Measurements from ENCODE around the gene PPP2R5E.
"Not testable (repeated sequence)": the region's sequence is repeated elsewhere in the genome, so short reads cannot be mapped to it uniquely, and the experiment has no call there.

Gene PPP2R5E

DNA sequence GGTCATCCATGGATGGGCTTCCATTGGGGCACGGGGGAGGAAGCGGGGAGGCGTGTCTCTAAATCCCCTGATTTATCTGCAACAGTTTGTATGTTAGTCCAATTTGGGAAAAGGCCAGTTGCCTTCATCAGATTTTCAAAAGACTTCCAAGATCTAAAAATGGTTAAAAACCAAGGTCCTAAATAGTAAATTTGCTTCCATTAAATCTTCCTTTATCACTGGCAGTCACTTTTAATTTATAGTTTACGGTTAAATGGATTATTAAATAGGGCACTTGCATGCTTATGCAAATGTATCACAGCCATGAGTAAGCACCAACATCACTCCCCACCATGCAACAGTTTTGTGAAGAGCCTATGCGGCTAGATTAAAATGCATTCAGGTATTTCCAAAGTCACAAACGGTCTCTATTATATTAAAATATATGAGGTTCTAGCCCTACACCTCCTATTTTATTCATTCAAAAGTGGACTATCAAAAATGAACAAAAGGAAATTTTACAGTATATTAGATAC is 116.3 kb downstream of the PPP2R5E start:
- no peak for DNase-seq

- DNase-seq = no peak
These were observed 119.3 kb downstream of the PPP2R5E start for GRCh38 chr14:63423889-63424288.

DNA sequence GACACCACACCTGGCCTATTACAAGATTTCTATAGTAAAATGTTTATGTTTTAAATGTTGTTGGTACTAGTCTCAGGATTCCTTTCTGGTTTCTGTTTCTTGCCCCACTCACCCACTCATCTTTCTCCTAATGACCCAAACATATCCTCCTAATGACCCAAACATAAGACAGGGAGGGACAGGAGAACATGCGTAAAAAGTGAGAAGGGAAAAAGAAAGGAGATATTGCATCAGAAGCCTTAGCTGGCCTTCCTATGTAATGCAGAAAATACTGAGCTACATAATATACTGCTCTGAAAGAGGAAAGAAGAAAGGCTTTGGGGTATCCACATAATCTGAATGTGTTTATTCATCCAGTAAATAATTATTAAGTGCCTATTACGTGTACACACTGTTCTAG is 119.8 kb downstream of the PPP2R5E start:
- no peak for DNase-seq

DNA sequence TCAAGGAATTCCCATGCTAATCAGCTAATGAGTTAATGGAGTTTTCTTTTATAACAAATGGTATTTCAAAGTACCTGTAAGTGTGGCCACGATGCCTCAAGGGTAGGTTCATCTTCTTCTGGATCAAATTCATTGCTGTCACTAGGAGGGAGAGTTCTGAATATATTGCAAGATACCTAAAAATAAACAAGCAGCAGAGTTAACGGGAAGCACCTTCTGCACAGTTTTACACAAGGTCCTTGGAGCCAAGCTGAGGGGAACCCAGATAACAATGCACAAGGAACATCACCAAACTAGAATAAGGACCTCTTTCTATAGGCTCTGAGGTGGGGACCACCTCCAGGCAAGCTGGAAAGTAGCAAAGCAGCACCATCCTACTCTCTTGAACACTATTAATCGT is 121.3 kb downstream of the PPP2R5E start:
- no peak for DNase-seq

DNA sequence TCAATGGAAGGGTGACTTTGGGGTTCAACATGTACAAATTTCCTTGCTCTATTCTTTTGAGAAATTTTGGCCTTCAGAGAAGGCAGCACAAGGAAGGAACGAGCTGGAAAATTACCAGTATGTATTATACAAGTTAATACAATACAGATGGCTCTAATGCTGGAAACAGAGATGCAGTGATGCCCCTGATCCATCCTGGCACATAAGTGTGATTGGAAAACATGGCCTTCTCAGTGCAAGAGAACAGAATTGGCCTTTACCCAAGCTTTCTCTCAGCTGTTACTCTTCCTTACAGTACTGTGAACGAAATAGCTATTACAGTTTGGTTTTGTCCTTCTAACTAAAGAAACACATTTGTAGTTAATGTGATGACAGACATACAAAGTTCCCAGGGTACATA is 122.0 kb downstream of the PPP2R5E start:
- DNase-seq = no peak

DNA sequence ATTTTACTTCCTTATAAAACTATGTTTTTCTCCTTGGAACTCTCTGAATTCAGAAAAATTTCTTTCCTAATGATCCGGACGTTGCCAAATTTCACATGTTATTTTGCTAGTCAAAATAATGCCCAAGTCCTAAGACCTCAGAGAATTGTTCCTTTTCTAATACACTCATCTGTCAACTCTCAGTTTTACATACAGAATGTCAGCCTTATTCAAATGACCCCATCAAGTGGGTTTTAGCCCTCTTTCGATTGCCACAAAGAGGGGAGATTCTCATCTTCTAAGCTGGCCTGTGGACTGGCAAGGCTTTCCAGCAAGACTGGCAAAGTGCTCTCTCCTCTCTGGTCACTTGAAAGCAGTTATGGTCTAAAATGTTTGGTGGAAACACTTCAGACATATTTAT is 125.2 kb downstream of the PPP2R5E start:
- no peak for DNase-seq

DNA sequence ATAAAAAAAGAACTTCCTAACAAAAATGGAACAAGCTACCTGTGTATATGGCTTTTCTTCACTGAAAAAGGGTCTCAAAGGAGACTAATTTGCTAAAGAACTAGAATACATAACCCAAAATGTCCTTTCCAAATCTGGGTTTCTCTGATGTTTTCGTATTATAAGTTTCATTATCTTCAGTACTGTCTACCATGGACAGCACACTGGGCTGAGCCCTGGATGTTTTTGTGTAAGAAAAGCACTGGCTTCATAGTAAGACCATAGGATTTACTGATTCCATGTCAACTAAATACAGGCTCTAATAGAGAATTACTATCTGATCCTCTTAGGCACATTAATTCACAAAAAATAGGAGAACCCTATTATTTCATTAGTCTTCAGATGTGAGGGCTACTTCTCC is 130.2 kb downstream of the PPP2R5E start:
- no peak for DNase-seq

DNA sequence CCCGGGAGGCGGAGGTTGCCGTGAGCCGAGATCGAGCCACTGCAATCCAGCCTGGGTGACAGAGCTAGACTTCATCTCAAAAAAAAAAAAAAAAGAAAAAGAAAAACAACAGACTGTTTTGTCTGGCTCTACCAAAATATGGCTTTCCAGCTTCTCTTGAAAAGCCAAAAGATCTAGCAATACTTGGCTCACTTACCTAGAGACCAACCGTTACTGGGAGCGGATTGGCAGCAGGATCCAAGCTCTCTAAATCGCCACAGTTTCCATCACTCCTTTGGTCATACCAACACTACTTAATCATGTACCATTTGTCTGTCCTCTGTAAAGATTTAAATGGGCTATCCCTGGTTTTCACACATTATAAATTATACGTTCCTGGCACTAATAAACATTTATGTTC is 136.8 kb downstream of the PPP2R5E start:
- no peak for DNase-seq

DNA sequence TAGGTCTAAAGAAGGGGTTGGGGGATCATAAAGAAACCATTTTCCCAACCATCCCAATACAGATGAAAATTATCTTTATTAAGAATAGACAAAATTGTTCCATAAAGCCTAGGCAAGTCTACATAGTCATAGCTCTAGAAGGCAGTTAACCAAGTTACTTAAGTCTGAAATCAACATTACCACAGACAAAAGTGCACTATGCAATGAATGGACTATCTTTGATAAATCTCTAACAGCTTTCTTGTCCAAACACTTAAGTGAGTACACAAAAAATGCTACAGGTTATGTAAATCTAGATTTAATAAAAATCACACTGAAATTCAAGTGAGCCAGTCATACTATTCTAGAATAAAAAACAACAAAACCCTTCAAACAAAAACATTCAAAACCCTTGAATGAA is 137.5 kb downstream of the PPP2R5E start:
- no peak for DNase-seq

DNA sequence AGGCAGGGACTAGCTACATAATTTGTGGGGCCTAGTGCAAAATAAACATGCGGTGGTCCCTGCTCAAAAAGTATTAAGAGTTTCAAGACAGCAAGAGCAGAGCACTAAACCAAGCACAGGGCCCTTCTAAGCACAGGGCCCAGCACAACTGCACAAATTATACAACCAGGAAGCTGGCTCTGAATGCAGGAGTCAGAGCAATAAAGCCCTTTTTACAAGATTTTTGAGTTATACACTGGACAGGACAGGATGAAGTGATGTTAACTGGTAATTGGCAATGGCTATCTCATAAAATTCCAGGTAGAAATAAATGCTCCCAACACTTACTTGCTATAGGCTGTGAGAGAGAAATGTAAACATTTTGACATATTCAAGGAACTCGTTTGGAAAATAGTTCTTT is 138.3 kb downstream of the PPP2R5E start:
- DNase-seq = no peak

GRCh38 chr14:63401646-63402045 is 141.5 kb downstream of the PPP2R5E start:
- DNase-seq = no peak

- no peak for DNase-seq
These were observed 144.2 kb downstream of the PPP2R5E start for GRCh38 chr14:63398952-63399351.

DNA sequence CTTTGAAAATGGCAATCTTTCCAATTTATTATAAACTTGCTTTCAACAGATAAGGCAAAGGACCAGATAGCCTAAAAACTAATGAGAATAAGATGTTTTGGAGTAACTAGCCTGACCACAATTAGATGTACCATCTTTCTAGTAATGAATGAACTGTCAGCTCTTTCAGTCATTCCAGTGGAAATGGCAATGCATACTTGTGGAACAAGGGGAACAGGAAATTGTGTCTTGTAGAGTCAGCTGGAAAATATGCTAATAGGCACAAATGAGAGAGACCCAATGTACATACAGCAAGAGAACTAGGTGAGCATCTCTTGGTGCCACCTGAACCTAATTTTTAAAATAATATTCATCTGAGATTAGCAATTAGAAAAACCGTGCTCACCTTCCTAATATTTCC is 148.3 kb downstream of the PPP2R5E start:
- no peak for DNase-seq

DNA sequence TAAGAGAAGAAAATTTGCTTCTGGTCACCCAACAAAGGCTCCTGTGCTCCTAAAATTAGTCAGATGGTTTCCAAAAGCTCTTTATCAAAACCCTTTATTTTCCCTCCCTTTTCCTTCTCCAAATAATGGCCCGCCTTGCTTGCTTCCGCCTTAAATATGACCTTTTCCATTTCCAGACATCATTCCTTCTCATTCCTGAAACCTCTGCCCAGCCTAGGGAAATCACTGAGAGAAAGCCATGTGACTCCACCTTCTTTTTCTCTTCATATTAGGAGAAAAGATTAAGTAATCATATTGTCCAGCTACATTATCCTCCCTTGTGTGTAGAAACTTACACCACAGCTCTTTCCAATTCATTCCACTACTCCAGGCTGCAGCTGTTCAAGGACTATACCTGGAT is 148.7 kb downstream of the PPP2R5E start:
- no peak for DNase-seq

GRCh38 chr14:63393012-63393411 is 150.2 kb downstream of the PPP2R5E start:
- DNase-seq = no peak

- no peak for DNase-seq
These were observed 150.9 kb downstream of the PPP2R5E start for GRCh38 chr14:63392236-63392635.

GRCh38 chr14:63388766-63389431 is 154.3 kb downstream of the PPP2R5E start:
- DNase-seq = peak; percentile 15

DNA sequence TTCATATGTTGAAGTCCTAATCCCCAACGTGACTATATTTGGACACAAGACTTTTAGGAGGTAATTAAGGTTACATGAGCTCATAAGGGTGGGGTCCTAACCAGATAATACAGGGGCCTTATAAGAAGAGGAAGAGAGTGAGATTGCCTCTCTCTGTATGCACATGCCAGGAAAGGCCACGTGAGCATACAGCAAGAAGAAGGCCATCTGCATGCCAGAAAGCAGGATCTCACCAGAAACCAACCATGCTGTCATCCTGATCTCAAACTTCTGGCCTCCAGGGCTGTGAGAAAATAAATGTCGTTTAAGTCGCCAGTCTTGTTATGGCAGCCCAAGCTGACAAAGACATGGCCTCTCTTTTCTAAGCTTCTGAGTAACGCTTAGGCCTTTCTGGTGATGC is 155.5 kb downstream of the PPP2R5E start:
- DNase-seq = no peak

GRCh38 chr14:63383776-63384367 is 159.3 kb downstream of the PPP2R5E start:
- DNase-seq = no peak

DNA sequence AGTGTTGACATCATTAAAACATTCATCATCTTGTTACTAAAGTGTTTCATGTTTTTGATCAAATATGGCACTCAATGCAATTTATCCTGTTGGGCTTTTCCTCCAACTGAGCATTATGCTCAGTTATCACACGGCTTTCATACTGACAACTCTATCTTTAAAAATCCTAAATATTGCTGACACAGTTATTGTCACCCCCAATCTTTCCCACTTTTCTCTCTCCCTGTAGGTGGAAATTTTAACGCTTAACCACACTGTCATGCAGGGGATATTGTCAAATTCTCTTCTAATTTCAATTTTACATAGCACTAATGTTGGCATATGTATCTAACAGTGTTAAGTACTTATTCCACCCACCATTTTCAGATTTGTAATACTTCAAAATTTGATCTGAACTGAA is 164.7 kb downstream of the PPP2R5E start:
- no peak for DNase-seq

GRCh38 chr14:63375769-63376168 is 167.4 kb downstream of the PPP2R5E start:
- no peak for DNase-seq

DNA sequence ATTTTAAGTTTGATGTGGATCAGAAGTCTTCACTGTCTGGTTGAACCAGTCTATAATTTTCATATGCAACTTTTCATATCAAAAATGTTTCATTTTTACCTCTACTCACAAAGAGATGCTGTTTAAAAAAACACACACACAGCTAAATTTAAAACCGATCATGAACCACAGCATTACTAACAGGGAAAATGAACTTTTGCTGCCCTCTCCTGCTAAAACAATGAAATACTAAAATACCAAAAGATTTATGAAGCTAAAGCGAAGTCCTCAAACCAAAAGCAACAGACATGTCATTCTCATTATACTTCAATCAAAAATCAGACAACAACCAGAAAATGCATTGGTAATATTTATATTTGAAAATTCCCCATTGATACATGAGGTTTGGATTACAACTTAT is 171.6 kb downstream of the PPP2R5E start:
- not testable (repeated sequence) for DNase-seq

DNA sequence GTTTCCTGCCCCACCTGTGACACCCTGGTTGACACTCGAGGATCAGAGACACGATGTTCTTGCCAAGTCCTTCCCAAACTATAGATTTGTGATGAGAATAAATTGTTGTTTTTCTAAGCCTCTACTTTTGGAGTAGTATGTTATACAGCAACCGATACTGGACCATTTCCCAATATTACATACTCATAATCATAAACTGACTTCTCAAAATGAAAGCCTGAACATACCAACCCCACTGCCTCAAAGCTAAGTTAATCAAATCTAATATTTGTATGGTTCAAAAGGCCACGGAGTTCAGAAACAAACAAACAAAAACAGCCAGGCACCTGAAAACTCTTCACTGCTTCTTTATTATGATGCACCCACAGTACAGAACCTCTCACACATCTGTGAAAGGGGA is 172.1 kb downstream of the PPP2R5E start:
- no peak for DNase-seq

- DNase-seq = no peak
These were observed 175.3 kb downstream of the PPP2R5E start for GRCh38 chr14:63367742-63368364.
